ENCODE results near the gene TTC7B.

Gene TTC7B

GRCh38 chr14:90505531-90505930, 310.7 kb downstream of the TTC7B start:
- no peak for DNase-seq (ENCODE audit: low read depth)
- TF ChIP-seq POLR2A (IDR thresholded peaks at IDR 0.05; ENCODE audit: extremely low read depth, insufficient read length), result no peak
- TF ChIP-seq MYC (IDR thresholded peaks at IDR 0.05; ENCODE audit: low read depth, low read length), result no peak
- TF ChIP-seq MAX (IDR thresholded peaks at IDR 0.05; ENCODE audit: low read depth, low read length), result no peak
- no peak for TF ChIP-seq CTCF (IDR thresholded peaks at IDR 0.05; ENCODE audit: low read depth, low read length)
- H3K4me3 ChIP-seq (ENCODE audit: low read depth, low read length), result no peak overlapping the region

- TF ChIP-seq CTCF (IDR thresholded peaks at IDR 0.05; ENCODE audit: low read depth, low read length) (no peak), MYC (IDR thresholded peaks at IDR 0.05; ENCODE audit: low read depth, low read length) (no peak), MAX (IDR thresholded peaks at IDR 0.05; ENCODE audit: low read depth, low read length) (no peak), POLR2A (IDR thresholded peaks at IDR 0.05; ENCODE audit: extremely low read depth, insufficient read length) (no peak)
- no peak overlapping the region for H3K4me3 ChIP-seq (ENCODE audit: low read depth, low read length)
- DNase-seq (ENCODE audit: low read depth), result no peak
Measured at GRCh38 chr14:90504643-90505042, 311.6 kb downstream of the TTC7B start.

GRCh38 chr14:90503582-90503981, 312.6 kb downstream of the TTC7B start:
- TF ChIP-seq POLR2A (IDR thresholded peaks at IDR 0.05; ENCODE audit: extremely low read depth, insufficient read length) (no peak), MAX (IDR thresholded peaks at IDR 0.05; ENCODE audit: low read depth, low read length) (no peak), MYC (IDR thresholded peaks at IDR 0.05; ENCODE audit: low read depth, low read length) (no peak), CTCF (IDR thresholded peaks at IDR 0.05; ENCODE audit: low read depth, low read length) (no peak)
- no peak overlapping the region for H3K4me3 ChIP-seq (ENCODE audit: low read depth, low read length)
- DNase-seq (ENCODE audit: low read depth), result no peak

- TF ChIP-seq MAX (IDR thresholded peaks at IDR 0.05; ENCODE audit: low read depth, low read length) (no peak), POLR2A (IDR thresholded peaks at IDR 0.05; ENCODE audit: extremely low read depth, insufficient read length) (no peak), MYC (IDR thresholded peaks at IDR 0.05; ENCODE audit: low read depth, low read length) (no peak), CTCF (IDR thresholded peaks at IDR 0.05; ENCODE audit: low read depth, low read length) (no peak)
- DNase-seq (ENCODE audit: low read depth), result no peak
- no peak overlapping the region for H3K4me3 ChIP-seq (ENCODE audit: low read depth, low read length)
Measured at GRCh38 chr14:90502760-90503159, 313.5 kb downstream of the TTC7B start.

- no peak for TF ChIP-seq POLR2A (IDR thresholded peaks at IDR 0.05; ENCODE audit: extremely low read depth, insufficient read length)
- TF ChIP-seq CTCF (IDR thresholded peaks at IDR 0.05; ENCODE audit: low read depth, low read length), result no peak
- TF ChIP-seq MAX (IDR thresholded peaks at IDR 0.05; ENCODE audit: low read depth, low read length), result peak; percentile 48
- TF ChIP-seq MYC (IDR thresholded peaks at IDR 0.05; ENCODE audit: low read depth, low read length), result peak; percentile 58; the same call in 1 of the 2 replicates
- H3K4me3 ChIP-seq (ENCODE audit: low read depth, low read length), result peak overlapping the region; percentile 28
- DNase-seq (ENCODE audit: low read depth), result peak; percentile 88
Measured at GRCh38 chr14:90500665-90501370, 315.4 kb downstream of the TTC7B start.

Measured in NB4 (cell line).